ENCODE measurements around the gene HPSE2. TPM values are rescaled to one million over a fixed set of nuclear protein-coding genes. Genes with fewer than 3 reads are reported as not detected.

HPSE2 gene
- total RNA-seq, 4 donors from 2014 or later = 0.57 to 3.6 (median 1.5) TPM

- H3K4me3 ChIP-seq (ENCODE audit: low read depth, poor library complexity, severe bottlenecking) = no peak overlapping the region
- TF ChIP-seq CTCF (IDR thresholded peaks at IDR 0.05) = no peak
- TF ChIP-seq POLR2A (IDR thresholded peaks at IDR 0.05) = no peak
- no peak for DNase-seq (ENCODE audit: low spot score in 2 of 2)
- WGBS, 2 donors = 81 to 90% methylated on average over 2 of the region's 2 CpGs
- intact Hi-C loops (cut with DNase I; ENCODE audit: low total_unique reads) = no loop called here
Observed at GRCh38 chr10:99085358-99085757, 150.3 kb downstream of the HPSE2 start.

GRCh38 chr10:99084161-99084560 lies 151.5 kb downstream of the HPSE2 start:
- intact Hi-C loops (cut with DNase I; ENCODE audit: low total_unique reads) = no loop called here
- H3K4me3 ChIP-seq (ENCODE audit: low read depth, poor library complexity, severe bottlenecking) = no peak overlapping the region
- DNase-seq (ENCODE audit: low spot score in 2 of 2) = no peak
- TF ChIP-seq CTCF (IDR thresholded peaks at IDR 0.05) (no peak), POLR2A (IDR thresholded peaks at IDR 0.05) (no peak)
- 53 to 68% methylated on average over 3 of the region's 3 CpGs for whole genome bisulfite sequencing, 2 donors

- H3K4me3 ChIP-seq (ENCODE audit: low read depth, poor library complexity, severe bottlenecking) = no peak overlapping the region
- no peak for TF ChIP-seq CTCF (IDR thresholded peaks at IDR 0.05)
- TF ChIP-seq POLR2A (IDR thresholded peaks at IDR 0.05) = no peak
- intact Hi-C loops (cut with DNase I; ENCODE audit: low total_unique reads) = no loop called here
- 19 to 23% methylated on average over 1 of the region's 1 CpG for WGBS, 2 donors
- no peak for DNase-seq (ENCODE audit: low spot score in 2 of 2)
Observed at GRCh38 chr10:99080275-99080945, 155.2 kb downstream of the HPSE2 start.

- DNase-seq (ENCODE audit: low spot score in 2 of 2) = no peak
- intact Hi-C loops (cut with DNase I; ENCODE audit: low total_unique reads) = no loop called here
- H3K4me3 ChIP-seq (ENCODE audit: low read depth, poor library complexity, severe bottlenecking) = no peak overlapping the region
- TF ChIP-seq CTCF (IDR thresholded peaks at IDR 0.05) (no peak), POLR2A (IDR thresholded peaks at IDR 0.05) (no peak)
Observed at GRCh38 chr10:99062591-99062990, 173.1 kb downstream of the HPSE2 start.

GRCh38 chr10:99058762-99059161 lies 176.9 kb downstream of the HPSE2 start:
- intact Hi-C loops (cut with DNase I; ENCODE audit: low total_unique reads) = no loop called here
- no peak for TF ChIP-seq POLR2A (IDR thresholded peaks at IDR 0.05)
- no peak for TF ChIP-seq CTCF (IDR thresholded peaks at IDR 0.05)
- H3K4me3 ChIP-seq (ENCODE audit: low read depth, poor library complexity, severe bottlenecking) = no peak overlapping the region
- DNase-seq (ENCODE audit: low spot score in 2 of 2) = no peak
